Activated naive CD4-positive, alpha-beta T cell treated with anti-CD3 and anti-CD28 coated beads for 36 hours (primary cell): ENCODE data around the gene C19orf85. TPM values are rescaled to one million over a fixed set of nuclear protein-coding genes. Genes with fewer than 3 reads are reported as not detected.

Experiments used
- CTCF ChIA-PET: fragments of 350-600 bp; sonication (Branson Sonifier 250); formaldehyde crosslinking; loops from one replicate; lab custom pipeline; 2021; ENCODE audit warnings: antibody characterized with exemption; lab: Charles Lee
- DNase-seq: peaks from one replicate; pipeline ENCODE4 v3.0.0-alpha.2; 2020
- H3K27ac Mint-ChIP-seq: one replicate; pipeline ENCODE4 v1.8.0; 2021; ENCODE audit warnings: mild to moderate bottlenecking, mixed read lengths
- H3K27me3 Mint-ChIP-seq: one replicate; pipeline ENCODE4 v1.8.0; 2021; ENCODE audit warnings: low read depth, mixed read lengths
- H3K36me3 Mint-ChIP-seq: one replicate; pipeline ENCODE4 v1.8.0; 2021; ENCODE audit warnings: low read depth, mixed read lengths
- H3K4me1 Mint-ChIP-seq: one replicate; pipeline ENCODE4 v1.8.0; 2021; ENCODE audit warnings: low read depth, mixed read lengths
- H3K4me3 Mint-ChIP-seq: one replicate; pipeline ENCODE4 v1.8.0; 2021; ENCODE audit warnings: mild to moderate bottlenecking, moderate library complexity, mixed read lengths
- H3K9me3 Mint-ChIP-seq: one replicate; pipeline ENCODE4 v1.8.0; 2021; ENCODE audit warnings: mixed read lengths
- intact Hi-C: fragments of 100-400 bp; cut with micrococcal nuclease; formaldehyde crosslinking; loops from one replicate; pipeline ENCODE4 v1.15.1; 2023
- total RNA-seq, 2 experiments: library from RNA; stranded (reverse); gene quantifications; one replicate each; pipeline ENCODE4 v1.2.3, GENCODE V29; 2021

The C19orf85 gene
- total RNA-seq, 2 experiments from 2014 or later = not detected

- peaks cover 32% of the 10 kb centered on the region for H3K4me1 Mint-ChIP-seq
- H3K36me3 Mint-ChIP-seq = peaks cover 5% of the 10 kb centered on the region
- H3K9me3 Mint-ChIP-seq = no peaks in the 10 kb centered on the region
- H3K4me3 Mint-ChIP-seq = no peak overlapping the region
- H3K27ac Mint-ChIP-seq = no peak overlapping the region
- no peak for DNase-seq
- peaks cover 3% of the 10 kb centered on the region for H3K27me3 Mint-ChIP-seq
- CTCF ChIA-PET = no interaction called here
- intact Hi-C loops = no loop called here
Measured at GRCh38 chr19:55481148-55481793, 16.7 kb upstream of the C19orf85 start.

DNA sequence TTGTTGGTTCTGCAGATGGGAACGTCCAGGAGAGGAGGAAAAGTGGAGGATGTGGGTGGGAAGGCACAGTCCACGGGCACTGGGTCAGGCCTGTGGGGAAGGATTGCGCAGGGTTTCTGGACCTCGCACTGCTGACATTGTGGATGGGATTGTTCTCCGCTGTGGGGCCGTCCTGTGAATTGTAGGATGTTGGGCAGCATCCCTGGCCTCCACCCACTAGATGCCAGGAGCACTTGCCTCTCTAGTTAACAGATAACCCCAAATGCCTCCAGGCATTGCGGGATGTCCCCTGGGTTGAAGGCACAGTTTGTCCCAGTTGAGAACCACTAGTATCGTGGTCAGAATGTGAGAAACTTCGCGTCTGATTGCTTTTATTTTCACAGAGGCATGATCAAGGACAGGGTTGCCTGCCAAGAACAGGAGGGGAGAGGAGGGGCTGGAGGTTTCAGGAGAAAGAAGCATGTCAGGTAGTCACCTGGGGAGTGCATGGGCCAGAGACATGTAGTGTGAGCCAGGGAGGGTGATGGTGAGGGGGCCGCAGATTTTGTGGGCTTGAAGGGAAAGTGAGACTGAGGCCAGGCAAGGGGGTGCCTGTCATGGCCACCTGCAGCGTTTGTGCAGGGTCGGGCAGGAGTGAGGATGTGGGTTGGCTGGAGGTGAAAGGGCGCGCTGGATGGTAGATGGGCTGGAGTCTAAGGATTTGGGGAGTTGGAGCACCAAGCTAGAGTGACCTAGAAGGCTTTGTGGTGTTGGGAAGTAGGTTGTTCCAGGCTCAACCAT lies 15.1 kb upstream of the C19orf85 start:
- H3K4me1 Mint-ChIP-seq = peaks cover 30% of the 10 kb centered on the region
- peaks cover 5% of the 10 kb centered on the region for H3K36me3 Mint-ChIP-seq
- CTCF ChIA-PET = interaction anchor here (1.0 kb wide), 1 partner anchor 12 kb away, joined by 4 read pairs; no protein-coding TSS in a partner anchor
- H3K27ac Mint-ChIP-seq = no peak overlapping the region
- no peak for DNase-seq
- intact Hi-C loops = no loop called here
- no peak overlapping the region for H3K4me3 Mint-ChIP-seq
- no peaks in the 10 kb centered on the region for H3K9me3 Mint-ChIP-seq
- no peaks in the 10 kb centered on the region for H3K27me3 Mint-ChIP-seq

DNA sequence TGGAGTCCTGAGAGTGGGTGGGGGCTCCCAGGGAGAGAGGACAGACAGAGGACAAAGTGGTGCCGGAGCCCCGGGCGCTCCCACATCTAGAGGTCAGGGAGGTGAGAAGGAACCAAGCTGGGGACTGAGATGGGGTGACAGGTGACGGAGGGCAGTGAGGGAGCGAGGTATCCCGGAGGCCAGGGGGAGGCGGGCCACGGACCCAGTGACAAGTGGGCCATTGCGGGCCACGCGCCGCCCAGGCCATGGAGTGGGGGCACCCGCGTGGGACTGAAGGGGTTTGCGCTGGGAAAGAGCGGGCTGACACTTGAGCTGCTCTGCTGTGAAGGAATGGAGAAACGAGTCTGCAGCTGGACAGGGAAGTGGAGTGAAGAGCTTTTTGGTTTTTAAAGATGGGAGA lies 14.5 kb upstream of the C19orf85 start:
- Mint-ChIP-seq H3K36me3 (peaks cover 5% of the 10 kb centered on the region), H3K9me3 (no peaks in the 10 kb centered on the region), H3K4me1 (peaks cover 30% of the 10 kb centered on the region), H3K4me3 (no peak overlapping the region), H3K27me3 (no peaks in the 10 kb centered on the region), H3K27ac (no peak overlapping the region)
- CTCF ChIA-PET = interaction anchor here (1.0 kb wide), 1 partner anchor 12 kb away, joined by 4 read pairs; no protein-coding TSS in a partner anchor
- no peak for DNase-seq
- intact Hi-C loops = no loop called here

- H3K27ac Mint-ChIP-seq = no peak overlapping the region
- peak overlapping the region; percentile 85 for H3K4me3 Mint-ChIP-seq
- DNase-seq = no peak
- peaks cover 5% of the 10 kb centered on the region for H3K36me3 Mint-ChIP-seq
- no peaks in the 10 kb centered on the region for H3K9me3 Mint-ChIP-seq
- intact Hi-C loops = no loop called here
- CTCF ChIA-PET = interaction anchor here (1.0 kb wide), 1 partner anchor 11 kb away, joined by 4 read pairs; no protein-coding TSS in a partner anchor
- no peaks in the 10 kb centered on the region for H3K27me3 Mint-ChIP-seq
- peaks cover 30% of the 10 kb centered on the region for H3K4me1 Mint-ChIP-seq
Measured at GRCh38 chr19:55478364-55478763, 13.8 kb upstream of the C19orf85 start.

DNA sequence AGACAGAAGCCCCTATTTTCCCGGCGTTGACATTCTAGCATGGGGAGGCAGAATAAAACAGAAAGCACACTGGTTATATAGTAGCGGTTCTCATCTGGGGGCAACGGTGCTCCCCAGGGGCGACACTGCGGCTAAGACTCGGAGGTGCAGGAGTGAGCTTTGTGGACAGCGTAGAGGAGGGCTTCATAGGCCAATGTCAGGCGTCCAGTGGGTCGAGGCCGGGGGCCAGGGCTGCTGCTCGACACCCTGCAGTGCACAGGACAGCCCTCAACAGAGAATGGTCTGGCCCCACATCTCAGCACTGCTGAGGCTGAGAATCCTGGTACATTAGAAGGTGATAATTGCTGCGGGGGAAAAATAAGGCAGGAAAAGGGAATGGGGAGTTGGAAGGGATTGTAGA lies 13.4 kb upstream of the C19orf85 start:
- intact Hi-C loops = no loop called here

GRCh38 chr19:55476100-55476775 lies 11.7 kb upstream of the C19orf85 start, which contains the start of gene ZNF628:
Gene ZNF628, plus strand, starts transcription at chr19:55476617. Its CDS starts 3,294 bp downstream, at chr19:55479911.
- H3K27ac Mint-ChIP-seq = peak within 1 kb of the TSS; percentile 90
- no peaks in the 10 kb centered on the region for H3K27me3 Mint-ChIP-seq
- H3K9me3 Mint-ChIP-seq = no peaks in the 10 kb centered on the region
- intact Hi-C loops = loop anchor here (1.0 kb wide), 8 partner anchors 15 to 217 kb away; partner anchors contain the start of genes FIZ1, HSPBP1, ISOC2 and KMT5C
- peak within 1 kb of the TSS; percentile 90 for H3K4me3 Mint-ChIP-seq
- CTCF ChIA-PET = interaction anchor here (0.8 to 3.1 kb wide), 3 partner anchors 9 to 28 kb away, joined by 3 to 20 read pairs (median 15); no protein-coding TSS in a partner anchor
- H3K4me1 Mint-ChIP-seq = peaks cover 30% of the 10 kb centered on the region
- peaks cover 3% of the 10 kb centered on the region for H3K36me3 Mint-ChIP-seq
- DNase-seq = peak; percentile 99

More for the DNA sequence above, 13.4 kb upstream of the C19orf85 start:
- Mint-ChIP-seq H3K4me1 (peaks cover 30% of the 10 kb centered on the region), H3K4me3 (peak overlapping the region; percentile 85), H3K27ac (no peak overlapping the region), H3K27me3 (no peaks in the 10 kb centered on the region), H3K36me3 (peaks cover 5% of the 10 kb centered on the region), H3K9me3 (no peaks in the 10 kb centered on the region)
- CTCF ChIA-PET = interaction anchor here (1.0 kb wide), 1 partner anchor 176 kb away, joined by 4 read pairs; no protein-coding TSS in a partner anchor
- DNase-seq = no peak

DNA sequence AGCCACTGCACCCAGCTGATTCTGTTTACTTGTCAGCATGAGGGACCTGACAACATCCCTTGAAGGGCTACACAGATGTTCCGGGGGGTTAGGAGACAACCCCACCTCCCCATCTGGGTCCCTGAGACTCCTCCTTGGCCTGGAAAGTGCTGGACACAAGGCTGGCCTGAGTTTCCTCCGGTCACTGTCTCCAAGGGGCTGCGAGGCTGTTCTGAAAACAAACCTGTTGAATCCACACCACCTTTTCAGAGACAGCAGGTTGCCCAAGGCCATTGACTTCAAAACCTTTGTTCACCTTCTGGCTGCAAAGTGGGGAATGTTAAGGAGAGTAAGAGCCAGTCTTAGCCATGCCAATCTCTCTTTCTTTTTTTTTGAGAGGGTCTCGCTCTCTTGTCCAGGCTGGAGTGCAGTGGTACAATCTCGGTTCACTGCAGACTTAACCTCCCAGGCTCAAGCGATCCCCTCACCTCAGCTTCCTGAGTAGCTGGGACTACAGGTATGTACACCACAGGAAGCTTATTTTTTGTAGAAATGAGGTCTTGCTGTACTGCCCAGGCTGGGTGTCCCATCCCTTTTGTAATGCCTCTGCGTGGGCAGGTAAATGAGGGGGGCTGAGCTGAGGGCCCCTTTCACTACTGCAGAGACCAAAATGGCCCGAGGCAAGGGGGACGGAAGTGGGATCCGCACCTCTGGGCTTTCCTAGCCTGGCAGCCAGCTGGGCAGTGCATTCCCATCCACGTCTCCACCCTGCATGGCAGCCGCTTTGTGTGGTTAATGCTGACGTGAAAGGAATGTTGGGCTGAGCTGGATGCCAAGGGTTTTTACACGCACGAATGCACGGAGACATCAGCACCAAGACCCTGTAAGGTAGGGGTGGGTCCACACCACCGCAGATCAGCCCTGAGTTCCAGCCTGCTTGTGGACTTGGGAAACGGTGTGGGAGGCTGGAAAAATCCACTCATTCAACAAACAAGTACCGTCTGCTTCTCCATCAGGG lies 10.0 kb upstream of the C19orf85 start:
- Mint-ChIP-seq H3K4me3 (peak overlapping the region; percentile 24), H3K27me3 (no peaks in the 10 kb centered on the region), H3K4me1 (peaks cover 25% of the 10 kb centered on the region), H3K9me3 (no peaks in the 10 kb centered on the region), H3K27ac (no peak overlapping the region), H3K36me3 (no peaks in the 10 kb centered on the region)
- DNase-seq = no peak
- CTCF ChIA-PET = interaction anchor here (0.6 to 3.1 kb wide), 7 partner anchors 7 to 132 kb away, joined by 3 to 20 read pairs (median 3); no protein-coding TSS in a partner anchor
- intact Hi-C loops = no loop called here

DNA sequence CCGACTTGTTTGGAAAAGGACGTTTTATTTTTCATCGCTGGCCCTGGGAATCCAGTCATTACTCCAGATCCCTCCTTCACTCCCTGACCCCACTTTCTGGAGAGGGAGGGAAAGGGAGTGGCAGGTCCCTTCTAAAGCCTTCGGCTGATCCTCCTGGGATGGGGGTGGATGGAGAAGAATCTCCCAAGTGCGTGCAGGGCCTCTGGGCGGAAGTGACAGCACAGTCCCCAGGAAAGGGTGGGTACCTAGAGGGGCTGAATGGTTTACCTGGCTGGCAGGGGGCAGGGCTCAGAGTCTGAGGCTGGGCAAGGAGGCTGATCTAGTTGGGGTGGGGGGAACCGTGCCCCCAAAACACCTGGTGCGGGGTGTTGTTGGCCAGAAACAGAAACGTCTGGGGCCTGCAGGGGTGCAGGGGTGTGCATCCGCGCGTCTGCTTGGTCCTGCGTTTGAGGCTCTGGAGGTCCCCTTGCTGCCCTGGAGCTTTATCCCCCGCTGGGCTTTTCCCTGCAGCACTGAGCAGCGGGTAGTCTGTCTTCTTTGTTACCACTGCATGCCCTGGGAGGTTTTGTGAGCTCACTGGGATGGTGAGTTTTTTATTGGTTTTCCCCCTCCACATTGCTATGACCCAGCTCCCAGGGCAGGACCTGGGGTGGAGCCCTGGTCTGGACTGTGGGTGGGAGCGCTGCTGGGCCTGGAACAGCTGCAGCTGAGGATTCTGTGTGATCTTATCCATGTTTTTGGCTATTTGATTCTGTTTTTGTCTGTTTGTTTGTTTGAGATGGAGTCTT lies 8.9 kb upstream of the C19orf85 start:
- Mint-ChIP-seq H3K4me1 (peaks cover 16% of the 10 kb centered on the region), H3K4me3 (no peak overlapping the region), H3K36me3 (no peaks in the 10 kb centered on the region), H3K27ac (no peak overlapping the region), H3K27me3 (no peaks in the 10 kb centered on the region), H3K9me3 (no peaks in the 10 kb centered on the region)
- no peak for DNase-seq
- CTCF ChIA-PET = interaction anchor here (0.7 to 1.2 kb wide), 4 partner anchors 12 to 133 kb away, joined by 3 to 4 read pairs (median 3); no protein-coding TSS in a partner anchor
- intact Hi-C loops = no loop called here

DNA sequence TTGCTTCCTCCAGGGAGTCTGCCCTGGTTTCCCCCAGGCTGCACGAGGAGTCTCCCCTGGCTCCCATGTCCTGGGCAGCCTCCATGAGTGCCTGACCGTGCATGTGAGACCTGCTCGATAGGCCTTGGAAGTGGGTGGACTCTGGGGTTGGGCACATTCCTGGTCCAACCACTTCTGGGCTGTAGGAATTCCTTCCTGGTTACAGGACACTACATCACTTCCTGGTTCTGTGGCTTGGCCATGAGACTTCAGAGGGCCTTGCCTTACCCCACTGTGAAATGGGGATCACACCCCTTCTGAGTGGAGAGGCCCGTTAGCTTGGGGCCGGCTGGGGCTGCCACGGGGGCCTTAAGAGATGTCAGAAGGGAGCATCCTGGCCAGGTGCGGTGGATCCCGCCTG lies 7.9 kb upstream of the C19orf85 start:
- Mint-ChIP-seq H3K4me1 (peaks cover 9% of the 10 kb centered on the region), H3K4me3 (no peak overlapping the region), H3K27ac (no peak overlapping the region), H3K27me3 (no peaks in the 10 kb centered on the region), H3K36me3 (no peaks in the 10 kb centered on the region), H3K9me3 (no peaks in the 10 kb centered on the region)
- intact Hi-C loops = no loop called here
- no peak for DNase-seq
- CTCF ChIA-PET = no interaction called here

DNA sequence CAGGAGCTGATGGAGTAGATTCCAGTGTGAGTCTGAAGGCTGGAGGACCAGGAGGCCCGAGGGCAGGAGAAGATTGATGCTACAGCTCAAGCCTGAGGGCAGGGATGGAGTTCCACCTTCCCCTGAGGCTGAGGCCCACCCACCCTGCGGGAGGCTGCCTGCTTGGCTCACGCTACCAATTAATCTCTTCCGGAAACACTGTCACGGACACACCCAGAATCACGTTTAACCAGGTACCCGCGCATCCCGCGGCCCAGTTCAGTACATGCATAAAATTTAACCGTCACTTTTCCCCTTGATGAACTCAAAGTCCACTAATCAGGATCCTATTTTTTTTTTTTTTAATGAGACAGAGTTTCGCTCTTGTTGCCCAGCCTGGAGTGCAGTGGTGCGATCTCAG lies 6.7 kb upstream of the C19orf85 start:
- Mint-ChIP-seq H3K9me3 (no peaks in the 10 kb centered on the region), H3K36me3 (no peaks in the 10 kb centered on the region), H3K4me1 (peaks cover 6% of the 10 kb centered on the region), H3K27me3 (no peaks in the 10 kb centered on the region), H3K4me3 (no peak overlapping the region), H3K27ac (no peak overlapping the region)
- intact Hi-C loops = no loop called here
- CTCF ChIA-PET = interaction anchor here (0.5 to 1.2 kb wide), 5 partner anchors 14 to 160 kb away, joined by 3 to 5 read pairs (median 3); partner anchors contain the start of gene NAT14
- DNase-seq = no peak
